GM12873 (cell line): Measurements from ENCODE around the gene DISP3.

Experiments
- CTCF ChIP-seq: IDR thresholded peaks from 2 replicates; pipeline ENCODE4 v1.5.1; 2012; ENCODE audit warnings: low read depth, mild to moderate bottlenecking, moderate library complexity, low read length, control low read depth; ENCODE audit not compliant: insufficient read depth; ENCODE audit errors: missing control alignments

Gene DISP3

GRCh38 chr1:11516961-11517635, 38.1 kb downstream of the DISP3 start:
- no peak for TF ChIP-seq CTCF

GRCh38 chr1:11518016-11518701, 39.2 kb downstream of the DISP3 start:
- no peak for TF ChIP-seq CTCF

DNA sequence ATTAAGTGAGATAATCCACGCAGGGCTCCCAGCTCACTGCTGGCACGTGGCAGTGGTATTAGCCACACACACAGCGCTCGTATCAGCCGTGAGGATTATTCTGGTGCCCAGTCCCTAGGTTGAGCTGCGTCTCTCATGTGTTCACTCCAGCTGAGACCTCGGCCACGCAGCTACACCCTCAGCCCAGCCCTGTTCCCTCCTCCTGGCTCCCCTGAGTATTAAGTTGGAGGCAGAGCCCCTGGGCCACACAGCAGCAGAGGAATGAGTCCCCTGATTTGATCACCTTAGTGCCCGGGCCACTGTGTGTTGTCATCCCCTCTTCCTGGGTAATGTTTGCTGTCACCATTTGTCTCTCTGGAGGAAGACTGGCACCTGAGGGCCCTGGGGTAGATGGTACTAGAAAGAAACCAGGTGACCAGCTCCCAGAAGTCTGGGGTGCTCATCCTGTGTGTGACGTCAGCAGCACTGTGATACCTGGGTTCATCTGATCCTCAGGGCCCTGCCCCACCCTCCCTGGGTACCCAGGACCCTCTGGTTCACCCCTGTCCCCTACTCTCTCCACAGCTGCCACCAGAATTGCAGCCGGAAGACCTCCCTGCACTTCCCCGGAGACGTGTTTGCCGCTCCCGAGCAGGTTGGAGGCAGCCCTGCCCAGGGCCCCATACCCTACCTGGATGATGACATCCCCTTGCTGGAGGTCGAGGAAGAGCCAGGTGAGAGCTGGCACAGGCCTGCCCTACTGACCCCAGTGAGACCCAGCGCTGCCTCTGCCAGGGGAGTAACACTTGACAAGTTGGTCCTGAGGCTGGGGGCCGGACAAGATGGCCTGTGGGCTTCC, 40.1 kb downstream of the DISP3 start:
- TF ChIP-seq CTCF: no peak

- no peak for TF ChIP-seq CTCF
These were observed 40.7 kb downstream of the DISP3 start for GRCh38 chr1:11519629-11520031.

DNA sequence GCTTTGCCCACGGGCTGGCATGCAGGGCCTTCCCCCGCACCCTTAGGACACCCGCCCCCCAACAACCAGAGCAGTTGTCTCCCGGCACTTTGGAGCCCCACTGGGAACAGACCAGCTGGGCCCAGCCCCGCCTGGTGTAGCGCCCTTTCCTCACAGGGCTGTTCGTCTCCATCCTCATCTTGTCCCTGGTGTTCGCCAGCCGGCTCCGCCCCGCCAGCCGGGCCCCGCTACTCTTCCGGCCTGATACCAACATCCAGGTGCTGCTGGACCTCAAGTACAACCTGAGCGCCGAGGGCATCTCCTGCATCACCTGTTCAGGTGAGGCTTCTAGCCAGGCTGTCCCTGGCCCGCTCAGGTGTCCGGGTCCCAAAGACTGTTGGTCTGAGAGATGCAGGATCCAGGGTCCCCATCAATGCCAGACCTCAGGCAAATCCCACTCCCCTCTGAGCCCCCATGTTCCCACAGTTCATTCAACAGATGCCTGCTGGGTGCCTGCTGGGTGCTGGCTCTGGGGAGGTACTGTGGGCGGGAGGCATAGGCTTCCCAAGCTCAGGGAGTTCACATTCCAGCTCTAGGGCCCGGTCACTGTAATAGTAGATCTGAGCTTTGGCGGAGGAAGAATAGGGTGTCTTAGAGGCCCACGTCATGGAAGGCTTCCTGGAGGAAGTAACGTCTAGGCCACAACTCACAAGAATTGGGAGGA, 41.7 kb downstream of the DISP3 start:
- TF ChIP-seq CTCF: no peak

DNA sequence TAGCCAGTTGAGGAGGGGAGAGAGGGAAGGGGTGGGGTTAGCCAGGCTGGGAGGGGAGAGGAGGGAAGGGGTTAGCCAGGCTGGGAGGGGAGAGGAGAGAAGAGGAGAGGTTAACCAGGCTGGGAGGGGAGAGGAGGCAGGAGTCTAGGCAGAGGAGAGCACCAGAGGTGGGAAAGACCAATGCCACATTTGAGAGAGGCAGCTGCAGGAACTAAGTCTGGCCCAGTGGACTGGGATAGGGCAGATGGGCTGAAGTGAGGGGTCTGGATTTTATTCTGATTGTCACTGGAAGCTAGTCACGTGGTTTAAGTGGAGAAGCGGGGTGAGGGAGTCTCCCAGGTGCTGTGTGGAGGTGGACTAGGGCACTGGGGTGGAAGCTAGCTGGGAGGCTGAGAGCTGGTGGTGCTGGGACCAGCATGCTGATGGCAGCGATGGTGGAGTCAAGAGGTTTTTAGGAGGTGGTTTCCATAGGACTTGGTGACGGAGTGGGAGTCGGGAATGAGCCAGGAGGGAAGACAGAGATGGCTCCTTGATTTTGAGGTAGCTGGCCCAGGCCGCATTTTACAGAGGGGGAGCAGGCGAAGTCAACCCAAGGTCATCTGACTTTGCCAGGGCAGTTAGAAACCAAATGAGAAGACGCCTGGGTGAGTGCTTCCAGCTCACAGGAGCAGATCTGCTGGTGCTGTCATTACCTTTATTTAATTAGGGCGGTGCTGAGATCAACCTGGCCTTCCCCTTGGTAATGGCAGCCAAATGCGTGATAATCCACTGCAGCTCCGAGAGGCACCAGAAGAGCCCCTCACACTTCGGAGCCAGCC, 42.8 kb downstream of the DISP3 start:
- no peak for TF ChIP-seq CTCF
